ENCODE results near the gene CLASP1.

DNA sequence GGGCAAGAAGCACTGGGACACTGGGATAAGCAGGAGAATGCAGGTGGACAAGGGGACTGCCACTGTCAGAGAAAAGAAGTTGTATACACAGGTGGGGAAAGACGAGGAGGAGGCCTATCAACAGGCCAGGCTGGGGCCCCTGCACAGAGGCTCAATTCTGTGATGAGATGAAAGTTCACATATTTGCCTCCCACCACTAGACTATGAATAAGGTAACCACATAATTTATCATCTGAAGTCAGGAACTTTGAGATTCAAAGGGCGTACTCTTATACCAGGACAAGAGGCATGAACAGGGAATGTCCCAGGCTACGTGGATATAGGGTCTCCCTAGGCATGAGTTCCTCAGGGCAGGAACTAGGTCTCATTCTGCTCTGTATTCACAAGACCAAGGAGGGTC lies 84.4 kb downstream of the CLASP1 start:
- no peak for TF ChIP-seq EP300 (IDR thresholded peaks at IDR 0.05; ENCODE audit: low read depth)
- no peak for TF ChIP-seq CTCF (IDR thresholded peaks at IDR 0.05)
- TF ChIP-seq POLR2A (IDR thresholded peaks at IDR 0.05): no peak
